ENCODE data around the gene EHBP1L1.
A peak's percentile ranks its signal among the peaks of the same experiment; 100 is the strongest.
"Not testable (repeated sequence)": the region's sequence is repeated elsewhere in the genome, so short reads cannot be mapped to it uniquely, and the experiment has no call there.

Gene EHBP1L1

DNA sequence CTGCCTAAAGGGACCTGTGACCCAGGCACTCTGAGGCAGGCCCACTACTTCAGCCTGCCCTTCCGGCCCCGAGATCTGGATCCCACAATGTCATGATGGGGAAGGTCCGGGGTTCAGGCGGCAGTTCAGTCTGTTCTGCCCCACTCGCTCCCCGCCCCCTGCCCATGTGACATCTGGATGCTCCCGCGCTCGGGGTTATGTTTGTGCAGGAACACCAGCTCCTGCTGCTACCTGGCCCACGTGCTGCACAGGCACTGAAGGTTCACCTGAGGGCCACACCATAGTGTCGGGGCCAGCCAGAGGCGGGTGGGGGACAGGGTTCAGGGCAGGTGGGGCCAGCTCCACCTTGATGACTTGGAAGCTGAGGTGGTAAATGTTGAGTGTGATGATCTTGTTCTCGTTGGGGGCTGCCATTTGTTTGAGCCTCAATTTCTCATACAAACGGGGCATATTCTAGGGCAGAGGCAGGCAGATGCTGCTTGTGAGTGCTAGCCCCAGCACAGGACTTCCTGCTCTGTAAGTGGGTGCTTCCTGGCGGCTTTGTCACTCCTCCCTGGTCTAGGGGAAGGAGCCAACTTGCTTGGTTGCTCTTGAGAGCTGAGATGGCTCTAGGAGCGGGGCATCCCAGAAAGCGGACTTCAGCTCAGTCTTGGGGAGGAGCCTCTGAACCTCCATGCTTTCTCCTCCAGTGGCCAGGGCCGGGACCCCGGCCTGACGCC, 57.7 kb downstream of the EHBP1L1 start:
- no peak for DNase-seq (ENCODE audit: low read depth in 1 of 2, low spot score in 1 of 2)

DNA sequence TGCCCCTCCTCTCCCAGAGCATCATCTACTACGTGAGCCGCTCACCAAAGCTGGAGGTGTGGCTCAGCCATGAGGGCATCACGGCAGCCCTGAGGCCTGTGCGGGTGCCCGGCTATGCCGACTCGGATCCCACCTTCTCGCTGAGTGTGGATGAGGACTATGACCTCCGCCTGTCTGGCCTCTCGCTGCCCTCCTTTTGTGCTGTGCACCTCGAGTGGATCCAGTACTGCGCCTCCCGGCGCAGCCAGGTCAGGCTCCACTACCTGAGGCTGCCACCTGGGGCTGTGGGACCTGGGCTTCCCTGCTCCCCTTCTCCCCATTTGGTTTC, 58.2 kb downstream of the EHBP1L1 start:
- DNase-seq (ENCODE audit: low read depth in 1 of 2, low spot score in 1 of 2), result no peak

DNA sequence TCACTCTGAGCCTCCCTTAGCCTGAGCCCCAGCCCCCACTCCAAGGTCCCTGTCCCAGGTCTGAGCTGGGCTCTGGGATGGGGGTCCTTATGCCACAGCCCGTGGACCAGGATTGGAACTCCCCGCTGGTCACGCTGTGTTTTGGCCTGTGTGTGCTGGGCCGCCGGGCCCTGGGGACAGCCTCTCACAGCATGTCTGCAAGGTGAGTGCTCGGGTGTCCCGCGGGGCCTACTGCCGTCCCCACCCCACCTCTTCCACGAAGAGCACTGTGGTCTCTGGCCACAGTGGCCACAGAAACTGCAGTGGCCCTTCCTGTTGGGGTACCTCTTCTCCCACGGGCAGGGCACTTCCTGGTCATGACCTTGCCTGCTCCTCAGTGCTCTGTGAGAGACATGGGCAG, 58.6 kb downstream of the EHBP1L1 start:
- DNase-seq (ENCODE audit: low read depth in 1 of 2, low spot score in 1 of 2), result no peak

DNA sequence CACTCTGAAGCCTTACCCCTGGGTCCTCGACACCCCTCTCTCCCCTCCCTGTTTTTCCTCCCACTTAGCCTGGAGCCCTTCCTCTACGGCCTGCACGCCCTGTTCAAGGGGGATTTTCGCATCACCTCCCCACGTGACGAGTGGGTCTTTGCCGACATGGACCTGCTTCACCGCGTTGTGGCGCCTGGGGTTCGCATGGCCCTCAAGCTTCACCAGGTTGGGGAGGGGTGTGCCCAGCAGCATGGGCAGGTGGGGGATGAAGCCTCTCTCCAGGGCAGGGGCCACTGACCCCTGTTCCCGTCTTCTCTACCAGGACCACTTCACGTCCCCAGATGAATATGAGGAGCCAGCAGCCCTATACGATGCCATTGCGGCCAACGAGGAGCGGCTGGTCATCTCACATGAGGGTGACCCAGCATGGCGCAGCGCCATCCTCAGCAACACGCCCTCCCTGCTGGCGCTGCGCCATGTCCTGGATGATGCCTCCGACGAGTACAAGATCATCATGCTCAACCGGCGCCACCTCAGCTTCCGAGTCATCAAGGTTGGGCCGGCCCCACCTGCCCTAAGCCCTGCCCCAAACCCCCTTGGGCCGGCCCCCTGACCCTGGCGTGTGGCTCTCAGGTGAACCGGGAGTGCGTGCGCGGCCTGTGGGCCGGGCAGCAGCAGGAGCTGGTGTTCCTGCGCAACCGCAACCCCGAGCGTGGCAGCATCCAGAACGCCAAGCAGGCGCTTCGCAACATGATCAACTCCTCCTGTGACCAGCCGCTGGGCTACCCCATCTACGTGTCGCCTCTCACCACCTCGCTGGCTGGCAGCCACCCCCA, 59.3 kb downstream of the EHBP1L1 start:
- DNase-seq (ENCODE audit: low read depth in 1 of 2, low spot score in 1 of 2), result no peak

DNA sequence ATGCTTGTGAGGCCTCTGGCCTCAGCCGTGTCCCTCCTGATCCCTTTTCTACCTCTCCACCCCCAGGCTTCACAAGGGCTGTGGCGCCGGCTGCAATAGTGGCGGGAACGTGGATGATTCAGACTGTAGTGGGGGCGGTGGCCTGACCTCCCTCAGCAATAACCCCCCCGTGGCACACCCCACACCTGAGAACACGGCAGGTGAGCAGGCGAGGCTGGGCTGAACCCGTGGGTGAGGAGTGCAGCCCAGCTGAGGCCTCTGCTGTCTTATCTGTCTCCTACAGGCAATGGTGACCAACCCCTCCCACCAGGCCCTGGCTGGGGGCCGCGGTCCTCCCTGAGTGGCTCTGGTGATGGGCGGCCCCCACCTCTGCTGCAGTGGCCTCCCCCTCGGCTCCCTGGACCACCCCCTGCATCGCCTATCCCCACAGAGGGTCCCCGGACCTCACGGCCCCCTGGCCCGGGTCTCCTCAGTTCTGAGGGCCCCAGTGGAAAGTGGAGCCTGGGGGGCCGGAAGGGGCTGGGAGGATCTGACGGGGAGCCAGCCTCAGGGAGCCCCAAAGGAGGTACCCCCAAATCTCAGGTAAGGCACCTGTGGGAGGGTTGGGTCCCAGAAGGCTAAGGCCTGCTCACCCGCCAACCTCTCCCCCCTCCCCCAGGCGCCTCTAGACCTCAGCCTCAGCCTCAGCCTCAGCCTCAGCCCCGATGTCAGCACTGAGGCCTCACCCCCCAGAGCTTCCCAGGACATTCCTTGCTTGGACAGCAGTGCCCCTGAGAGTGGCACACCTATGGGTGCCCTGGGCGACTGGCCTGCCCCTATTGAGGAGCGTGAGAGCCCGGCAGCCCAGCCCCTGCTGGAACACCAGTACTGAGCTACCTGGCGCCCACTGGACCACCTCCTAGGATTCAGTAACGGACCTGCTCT, 60.5 kb downstream of the EHBP1L1 start:
- no peak for DNase-seq (ENCODE audit: low read depth in 1 of 2, low spot score in 1 of 2)

DNA sequence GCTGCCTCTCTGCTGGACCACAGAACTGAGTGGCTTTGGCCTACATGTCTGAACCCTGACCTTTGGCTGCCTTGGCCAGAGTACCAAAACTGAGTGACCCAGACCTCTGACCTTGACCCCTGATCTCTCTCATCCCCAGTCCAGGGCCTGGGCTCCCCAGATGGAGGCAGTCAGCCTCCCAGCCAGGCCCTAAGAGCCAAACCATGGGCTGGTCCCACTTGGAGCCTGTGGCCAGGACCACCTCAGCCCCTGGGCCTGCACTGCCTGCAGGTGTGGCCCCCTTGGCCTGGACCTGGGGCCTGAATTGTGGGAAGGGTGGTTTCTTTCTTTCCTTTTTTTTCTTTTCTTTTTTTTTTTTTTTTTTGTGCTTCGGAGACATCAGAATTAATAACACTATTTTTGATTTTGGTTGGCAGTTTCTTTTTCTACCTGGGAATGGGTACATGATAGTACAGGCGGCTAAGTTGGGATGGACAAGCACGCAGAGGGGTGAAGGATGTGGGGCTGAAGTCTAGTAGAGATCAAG, 61.2 kb downstream of the EHBP1L1 start:
- DNase-seq (ENCODE audit: low read depth in 1 of 2, low spot score in 1 of 2), result no peak

DNA sequence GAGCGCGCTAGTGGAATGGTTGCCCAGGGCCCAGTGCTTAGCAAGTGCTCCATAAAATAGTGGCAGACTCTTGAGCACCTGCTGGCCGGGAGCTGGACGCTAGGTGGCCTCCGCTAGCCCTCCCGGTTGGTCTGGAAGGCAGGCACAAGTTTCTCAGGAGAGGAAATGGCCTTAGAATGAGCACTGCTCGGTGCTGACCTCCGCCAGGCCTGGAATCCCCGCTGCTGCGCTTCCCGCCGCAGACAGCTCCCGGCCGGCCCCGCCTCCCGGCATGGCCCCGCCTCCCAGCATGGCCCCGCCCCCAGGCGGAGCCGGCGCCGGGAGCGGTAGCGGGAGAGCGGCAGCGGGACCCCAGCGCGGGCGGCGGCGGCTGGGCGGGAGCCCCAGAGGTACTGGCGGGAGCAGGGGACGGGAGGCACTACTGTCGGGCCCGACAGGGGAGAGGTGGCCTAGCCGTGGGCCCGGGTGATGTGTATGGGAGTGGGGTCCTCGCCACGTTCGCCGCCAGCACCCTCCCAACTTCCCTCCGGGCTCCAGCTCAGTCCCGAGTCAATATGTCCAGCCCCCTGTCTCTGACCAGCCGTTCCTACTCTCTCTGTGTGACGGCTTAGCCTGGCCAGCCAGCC, 62.1 kb downstream of the EHBP1L1 start, which contains the start of gene SIPA1:
Gene SIPA1, plus strand, starts transcription at position 308 of the 626 bp plus-strand sequence. CDS start 2,821 bp downstream, outside the sequence.
- peak; percentile 57 to 59 for DNase-seq (ENCODE audit: low read depth in 1 of 2, low spot score in 1 of 2)

DNA sequence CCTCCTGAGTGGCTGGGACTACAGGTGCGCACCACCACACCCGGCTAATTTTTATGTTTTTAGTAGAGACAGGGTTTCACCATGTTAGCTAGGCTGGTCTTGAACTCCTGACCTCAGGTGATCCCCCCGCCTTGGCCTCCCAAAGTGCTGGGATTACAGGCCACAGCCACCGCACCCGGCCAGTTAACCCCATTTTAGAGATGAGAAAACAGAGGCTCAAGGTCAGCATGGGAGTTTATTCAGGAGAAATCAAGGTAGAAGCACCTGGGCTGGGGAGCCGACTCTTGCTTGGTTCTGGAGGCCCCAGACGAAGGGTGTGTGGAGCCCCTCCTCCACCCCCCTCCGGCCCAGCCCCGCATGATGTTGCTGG, 63.4 kb downstream of the EHBP1L1 start:
- not testable (repeated sequence) for DNase-seq (ENCODE audit: low read depth in 1 of 2, low spot score in 1 of 2)

DNA sequence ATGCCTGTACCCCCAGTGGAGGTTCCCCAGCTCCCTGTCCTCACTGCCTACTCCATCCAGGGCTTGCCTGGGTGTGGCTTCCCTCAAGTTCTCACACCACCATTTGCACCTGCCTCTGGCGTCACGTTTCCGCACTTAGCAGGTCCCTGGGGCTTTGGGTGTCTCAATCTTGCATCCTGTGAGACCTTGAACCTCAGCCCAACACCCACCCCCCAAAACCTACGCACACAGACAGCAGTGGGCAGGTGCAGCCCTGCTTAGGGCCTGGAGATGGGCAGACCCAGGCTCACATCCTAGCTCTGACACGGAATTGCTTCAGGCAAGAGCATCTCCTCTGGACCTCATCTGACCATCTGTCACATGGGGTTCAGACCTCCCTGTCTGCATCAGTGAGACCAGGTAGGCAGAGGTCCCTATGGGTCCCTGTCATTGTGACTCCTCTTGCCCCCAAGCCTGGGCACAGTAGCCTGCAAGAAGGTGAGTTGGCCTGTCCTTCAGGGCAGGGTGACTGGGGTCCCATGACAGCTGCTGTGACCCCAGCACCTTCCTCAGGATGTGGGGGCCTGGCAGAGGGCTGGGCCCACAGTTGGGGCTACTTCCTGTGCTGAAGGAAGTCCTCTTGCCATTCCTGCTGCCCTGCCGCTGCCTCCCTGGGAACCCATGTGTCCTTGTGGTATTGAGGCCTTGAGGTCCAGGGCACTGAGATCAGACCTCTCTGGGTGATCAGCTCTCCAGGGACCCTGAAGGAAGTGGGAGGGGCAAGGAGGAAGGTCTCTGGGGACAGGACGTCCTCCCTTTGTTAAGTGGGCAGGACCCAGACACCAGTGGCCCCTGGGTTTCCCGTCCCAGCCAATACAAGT, 64.0 kb downstream of the EHBP1L1 start:
- DNase-seq (ENCODE audit: low read depth in 1 of 2, low spot score in 1 of 2), result peak in 1 of 2 donors; percentile 22

DNA sequence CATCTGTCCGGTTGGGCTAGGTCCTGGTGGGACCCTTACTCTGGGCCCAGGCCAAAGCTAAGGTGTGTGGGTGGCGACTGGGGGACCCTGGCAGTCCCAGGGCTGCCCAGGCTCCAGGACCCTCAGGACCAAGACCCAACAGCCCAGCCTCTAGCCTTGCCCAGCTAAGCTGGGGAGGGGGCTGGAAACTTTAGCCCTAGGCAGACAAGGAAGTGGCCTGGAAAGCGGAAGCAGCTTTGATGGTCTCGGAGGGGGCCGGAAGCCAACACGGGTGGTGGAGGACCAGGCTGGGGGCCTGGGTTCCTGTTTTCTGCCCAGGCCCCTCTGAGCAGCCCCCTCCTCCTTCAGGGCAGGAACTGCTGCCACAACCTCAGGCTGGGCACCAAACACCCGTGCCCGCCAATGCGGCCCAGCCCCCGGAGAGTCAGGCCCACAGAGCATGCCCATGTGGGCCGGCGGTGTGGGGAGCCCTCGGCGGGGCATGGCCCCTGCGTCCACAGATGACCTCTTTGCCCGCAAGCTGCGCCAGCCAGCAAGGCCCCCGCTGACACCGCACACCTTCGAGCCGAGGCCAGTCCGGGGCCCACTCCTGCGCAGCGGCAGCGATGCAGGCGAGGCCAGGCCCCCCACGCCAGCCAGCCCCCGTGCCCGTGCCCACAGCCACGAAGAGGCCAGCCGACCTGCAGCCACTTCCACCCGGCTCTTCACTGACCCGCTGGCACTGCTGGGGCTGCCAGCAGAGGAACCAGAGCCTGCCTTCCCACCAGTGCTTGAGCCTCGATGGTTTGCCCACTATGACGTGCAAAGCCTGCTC, 64.8 kb downstream of the EHBP1L1 start:
- peak in 1 of 2 donors; percentile 27 for DNase-seq (ENCODE audit: low read depth in 1 of 2, low spot score in 1 of 2)

DNA sequence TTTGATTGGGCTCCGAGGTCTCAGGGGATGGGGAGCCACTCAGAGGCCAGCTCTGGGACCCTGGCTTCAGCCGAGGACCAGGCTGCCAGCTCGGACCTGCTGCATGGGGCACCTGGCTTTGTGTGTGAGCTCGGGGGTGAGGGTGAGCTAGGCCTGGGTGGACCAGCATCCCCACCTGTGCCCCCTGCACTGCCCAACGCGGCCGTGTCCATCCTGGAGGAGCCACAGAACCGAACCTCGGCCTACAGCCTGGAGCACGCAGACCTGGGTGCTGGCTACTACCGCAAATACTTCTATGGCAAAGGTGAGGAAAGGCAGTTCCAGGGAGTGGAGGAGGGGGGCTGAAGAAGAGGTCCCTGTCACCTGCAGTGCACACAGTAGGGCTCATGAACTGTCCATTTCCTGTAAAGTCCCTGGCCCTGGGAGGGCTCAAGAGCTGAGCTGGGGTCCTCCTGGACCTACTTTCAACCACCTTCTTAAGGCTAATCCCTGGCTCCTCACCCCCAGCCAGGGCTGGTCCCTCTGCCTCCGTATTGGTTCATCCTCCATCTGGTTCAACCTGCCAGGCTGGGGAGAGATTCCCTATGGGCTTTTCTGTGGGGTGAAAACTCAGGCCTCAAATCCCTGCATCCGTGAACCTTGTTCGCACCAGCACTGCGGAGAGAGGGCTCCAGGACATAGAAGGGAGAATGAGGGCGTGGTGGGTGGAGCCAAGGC, 65.6 kb downstream of the EHBP1L1 start:
- DNase-seq (ENCODE audit: low read depth in 1 of 2, low spot score in 1 of 2), result no peak
